ENCODE measurements around the gene ITPRIPL1. TPM values are rescaled to one million over a fixed set of nuclear protein-coding genes. Genes with fewer than 3 reads are reported as not detected.

Gene ITPRIPL1
- total RNA-seq, 2 experiments from 2014 or later: 44.8 to 46.0 TPM

GRCh38 chr2:96316999-96317398 lies 8.1 kb upstream of the ITPRIPL1 start:
- H3K4me3 Mint-ChIP-seq: no peak overlapping the region
- no peaks in the 10 kb centered on the region for H3K9me3 Mint-ChIP-seq
- no peak overlapping the region for H3K27ac Mint-ChIP-seq
- H3K4me1 Mint-ChIP-seq: peaks cover 42% of the 10 kb centered on the region
- no peak for DNase-seq
- H3K27me3 Mint-ChIP-seq: peaks cover 2% of the 10 kb centered on the region
- H3K36me3 Mint-ChIP-seq: peaks cover 16% of the 10 kb centered on the region

- Mint-ChIP-seq H3K27me3 (peaks cover 3% of the 10 kb centered on the region), H3K9me3 (no peaks in the 10 kb centered on the region), H3K27ac (no peak overlapping the region), H3K4me1 (peaks cover 41% of the 10 kb centered on the region), H3K4me3 (no peak overlapping the region), H3K36me3 (peaks cover 17% of the 10 kb centered on the region)
- no peak for DNase-seq
These were observed 7.5 kb upstream of the ITPRIPL1 start for GRCh38 chr2:96317584-96317997.

- Mint-ChIP-seq H3K4me3 (no peak overlapping the region), H3K27me3 (peaks cover 3% of the 10 kb centered on the region), H3K27ac (no peak overlapping the region), H3K9me3 (no peaks in the 10 kb centered on the region), H3K36me3 (peaks cover 17% of the 10 kb centered on the region), H3K4me1 (peaks cover 41% of the 10 kb centered on the region)
- no peak for DNase-seq
These were observed 6.4 kb upstream of the ITPRIPL1 start for GRCh38 chr2:96318723-96319122.

- DNase-seq: no peak
- Mint-ChIP-seq H3K36me3 (peaks cover 17% of the 10 kb centered on the region), H3K27ac (no peak overlapping the region), H3K4me1 (peaks cover 45% of the 10 kb centered on the region), H3K27me3 (peaks cover 3% of the 10 kb centered on the region), H3K9me3 (no peaks in the 10 kb centered on the region), H3K4me3 (no peak overlapping the region)
These were observed 5.7 kb upstream of the ITPRIPL1 start for GRCh38 chr2:96319396-96319795.

- DNase-seq: no peak
- Mint-ChIP-seq H3K27ac (peak overlapping the region; percentile 91), H3K9me3 (no peaks in the 10 kb centered on the region), H3K36me3 (peaks cover 12% of the 10 kb centered on the region), H3K4me3 (peak overlapping the region; percentile 88), H3K4me1 (peaks cover 47% of the 10 kb centered on the region), H3K27me3 (peaks cover 3% of the 10 kb centered on the region)
These were observed 4.8 kb upstream of the ITPRIPL1 start for GRCh38 chr2:96320326-96320725.

GRCh38 chr2:96320728-96321622 lies 4.1 kb upstream of the ITPRIPL1 start:
- peak overlapping the region; percentile 88 for H3K4me3 Mint-ChIP-seq
- peak; percentile 48 for DNase-seq
- peaks cover 3% of the 10 kb centered on the region for H3K27me3 Mint-ChIP-seq
- H3K4me1 Mint-ChIP-seq: peaks cover 43% of the 10 kb centered on the region
- no peaks in the 10 kb centered on the region for H3K9me3 Mint-ChIP-seq
- H3K36me3 Mint-ChIP-seq: peaks cover 18% of the 10 kb centered on the region
- peak overlapping the region; percentile 91 for H3K27ac Mint-ChIP-seq

- Mint-ChIP-seq H3K27me3 (peaks cover 3% of the 10 kb centered on the region), H3K9me3 (no peaks in the 10 kb centered on the region), H3K36me3 (peaks cover 39% of the 10 kb centered on the region), H3K27ac (peak overlapping the region; percentile 36), H3K4me1 (peaks cover 50% of the 10 kb centered on the region), H3K4me3 (peak overlapping the region; percentile 37)
- no peak for DNase-seq
These were observed 1.3 kb upstream of the ITPRIPL1 start for GRCh38 chr2:96323849-96324248.

- peak overlapping the region; percentile 97 for H3K4me3 Mint-ChIP-seq
- H3K9me3 Mint-ChIP-seq: no peaks in the 10 kb centered on the region
- peak; percentile 45 for DNase-seq
- H3K27me3 Mint-ChIP-seq: peaks cover 3% of the 10 kb centered on the region
- peaks cover 40% of the 10 kb centered on the region for H3K36me3 Mint-ChIP-seq
- H3K27ac Mint-ChIP-seq: peak overlapping the region; percentile 91
- H3K4me1 Mint-ChIP-seq: peaks cover 44% of the 10 kb centered on the region
These were observed 436 bp upstream of the ITPRIPL1 start for GRCh38 chr2:96324721-96325040.

GRCh38 chr2:96325884-96326255 lies 753 bp downstream of the ITPRIPL1 start:
- Mint-ChIP-seq H3K27ac (peak overlapping the region; percentile 90), H3K4me1 (peaks cover 34% of the 10 kb centered on the region), H3K9me3 (no peaks in the 10 kb centered on the region), H3K27me3 (peaks cover 3% of the 10 kb centered on the region), H3K4me3 (peak overlapping the region; percentile 97), H3K36me3 (peaks cover 42% of the 10 kb centered on the region)
- peak; percentile 37 for DNase-seq

- Mint-ChIP-seq H3K4me1 (peaks cover 34% of the 10 kb centered on the region), H3K27ac (no peak overlapping the region), H3K36me3 (peaks cover 42% of the 10 kb centered on the region), H3K27me3 (peaks cover 3% of the 10 kb centered on the region), H3K4me3 (peak overlapping the region; percentile 97), H3K9me3 (no peaks in the 10 kb centered on the region)
- DNase-seq: no peak
These were observed 1.4 kb downstream of the ITPRIPL1 start for GRCh38 chr2:96326564-96326963.

GRCh38 chr2:96326990-96327820 lies 2.1 kb downstream of the ITPRIPL1 start:
- no peaks in the 10 kb centered on the region for H3K27me3 Mint-ChIP-seq
- H3K4me3 Mint-ChIP-seq: no peak overlapping the region
- no peaks in the 10 kb centered on the region for H3K9me3 Mint-ChIP-seq
- H3K27ac Mint-ChIP-seq: no peak overlapping the region
- peaks cover 41% of the 10 kb centered on the region for H3K36me3 Mint-ChIP-seq
- DNase-seq: no peak
- peaks cover 32% of the 10 kb centered on the region for H3K4me1 Mint-ChIP-seq

- H3K27me3 Mint-ChIP-seq: no peaks in the 10 kb centered on the region
- H3K9me3 Mint-ChIP-seq: no peaks in the 10 kb centered on the region
- H3K4me3 Mint-ChIP-seq: no peak overlapping the region
- no peak for DNase-seq
- peaks cover 36% of the 10 kb centered on the region for H3K4me1 Mint-ChIP-seq
- no peak overlapping the region for H3K27ac Mint-ChIP-seq
- peaks cover 42% of the 10 kb centered on the region for H3K36me3 Mint-ChIP-seq
These were observed 4.3 kb downstream of the ITPRIPL1 start for GRCh38 chr2:96329456-96329855.

GRCh38 chr2:96329874-96330273 lies 4.8 kb downstream of the ITPRIPL1 start:
- Mint-ChIP-seq H3K27me3 (no peaks in the 10 kb centered on the region), H3K4me3 (no peak overlapping the region), H3K36me3 (peaks cover 42% of the 10 kb centered on the region), H3K27ac (no peak overlapping the region), H3K4me1 (peaks cover 36% of the 10 kb centered on the region), H3K9me3 (no peaks in the 10 kb centered on the region)
- DNase-seq: no peak

- Mint-ChIP-seq H3K27ac (no peak overlapping the region), H3K4me3 (no peak overlapping the region), H3K9me3 (no peaks in the 10 kb centered on the region), H3K4me1 (peaks cover 37% of the 10 kb centered on the region), H3K36me3 (peaks cover 42% of the 10 kb centered on the region), H3K27me3 (no peaks in the 10 kb centered on the region)
- DNase-seq: no peak
These were observed 5.3 kb downstream of the ITPRIPL1 start for GRCh38 chr2:96330407-96330806.

- Mint-ChIP-seq H3K4me3 (peak overlapping the region; percentile 26), H3K27me3 (no peaks in the 10 kb centered on the region), H3K4me1 (peaks cover 27% of the 10 kb centered on the region), H3K9me3 (no peaks in the 10 kb centered on the region), H3K36me3 (peaks cover 22% of the 10 kb centered on the region), H3K27ac (no peak overlapping the region)
- no peak for DNase-seq
These were observed 8.6 kb downstream of the ITPRIPL1 start for GRCh38 chr2:96333708-96334107.
